ENCODE measurements around the gene FARSB. TPM values are rescaled to one million over a fixed set of nuclear protein-coding genes. Genes with fewer than 3 reads are reported as not detected.

Gene FARSB
- total RNA-seq, 1 experiment from 2014 or later: 32.9 TPM

- no peak overlapping the region for H3K9ac ChIP-seq (ENCODE audit: low read length)
- ChIA-PET CTCF (no interaction called here), POLR2A (ENCODE audit: unreplicated experiment) (no interaction called here)
- H3K4me3 ChIP-seq (ENCODE audit: low read length): no peak overlapping the region
- H3K9me2 ChIP-seq (replicated peaks; ENCODE audit: low read length): no peaks in the 10 kb centered on the region
- no peaks in the 10 kb centered on the region for H3K9me3 ChIP-seq (ENCODE audit: low read length)
- H4K20me1 ChIP-seq (ENCODE audit: low read length): no peaks in the 10 kb centered on the region
- TF ChIP-seq EZH2 (IDR thresholded peaks at IDR 0.05; ENCODE audit: low read length, unreplicated experiment) (no peak), EZH2phosphoT487 (IDR thresholded peaks at IDR 0.05; ENCODE audit: borderline replicate concordance, low read length) (no peak)
- TF ChIP-seq, protein P1, sequence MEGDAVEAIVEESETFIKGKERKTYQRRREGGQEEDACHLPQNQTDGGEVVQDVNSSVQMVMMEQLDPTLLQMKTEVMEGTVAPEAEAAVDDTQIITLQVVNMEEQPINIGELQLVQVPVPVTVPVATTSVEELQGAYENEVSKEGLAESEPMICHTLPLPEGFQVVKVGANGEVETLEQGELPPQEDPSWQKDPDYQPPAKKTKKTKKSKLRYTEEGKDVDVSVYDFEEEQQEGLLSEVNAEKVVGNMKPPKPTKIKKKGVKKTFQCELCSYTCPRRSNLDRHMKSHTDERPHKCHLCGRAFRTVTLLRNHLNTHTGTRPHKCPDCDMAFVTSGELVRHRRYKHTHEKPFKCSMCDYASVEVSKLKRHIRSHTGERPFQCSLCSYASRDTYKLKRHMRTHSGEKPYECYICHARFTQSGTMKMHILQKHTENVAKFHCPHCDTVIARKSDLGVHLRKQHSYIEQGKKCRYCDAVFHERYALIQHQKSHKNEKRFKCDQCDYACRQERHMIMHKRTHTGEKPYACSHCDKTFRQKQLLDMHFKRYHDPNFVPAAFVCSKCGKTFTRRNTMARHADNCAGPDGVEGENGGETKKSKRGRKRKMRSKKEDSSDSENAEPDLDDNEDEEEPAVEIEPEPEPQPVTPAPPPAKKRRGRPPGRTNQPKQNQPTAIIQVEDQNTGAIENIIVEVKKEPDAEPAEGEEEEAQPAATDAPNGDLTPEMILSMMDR (conservative IDR thresholded peaks at IDR 0.05; ENCODE audit: low read depth, low read length): no peak
- no TSS peak for BruUV-seq (replicated peaks)
- no peak overlapping the region for H2AFZ ChIP-seq (ENCODE audit: low read length)
- H3K4me2 ChIP-seq (ENCODE audit: low read length): no peak overlapping the region
- H3K4me1 ChIP-seq (ENCODE audit: insufficient read depth, low read length): no peaks in the 10 kb centered on the region
- DNase-seq: no peak
- no peaks in the 10 kb centered on the region for H3K36me3 ChIP-seq (ENCODE audit: low read depth, low read length)
- no peaks in the 10 kb centered on the region for H3F3A ChIP-seq (ENCODE audit: low read length, unreplicated experiment)
- no peak overlapping the region for H3K27ac ChIP-seq (ENCODE audit: low read length)
- intact Hi-C loops (cut with micrococcal nuclease): no loop called here
- ATAC-seq: no peak
- H3K79me2 ChIP-seq (ENCODE audit: low read length): no peaks in the 10 kb centered on the region
- peaks cover 64% of the 10 kb centered on the region for H3K27me3 ChIP-seq (ENCODE audit: low read length)
Measured at GRCh38 chr2:222544661-222545060, 111.2 kb downstream of the FARSB start.

GRCh38 chr2:222538535-222538934, 117.4 kb downstream of the FARSB start:
- Histone ChIP-seq H3K9me2 (replicated peaks; ENCODE audit: low read length) (no peaks in the 10 kb centered on the region), H3K4me3 (ENCODE audit: low read length) (no peak overlapping the region), H3K4me2 (ENCODE audit: low read length) (no peak overlapping the region), H3K79me2 (ENCODE audit: low read length) (no peaks in the 10 kb centered on the region), H3K9me3 (ENCODE audit: low read length) (no peaks in the 10 kb centered on the region), H3K4me1 (ENCODE audit: insufficient read depth, low read length) (no peaks in the 10 kb centered on the region), H3K36me3 (ENCODE audit: low read depth, low read length) (no peaks in the 10 kb centered on the region), H2AFZ (ENCODE audit: low read length) (no peak overlapping the region), H3F3A (ENCODE audit: low read length, unreplicated experiment) (no peaks in the 10 kb centered on the region), H3K27me3 (ENCODE audit: low read length) (peaks cover 69% of the 10 kb centered on the region), H3K9ac (ENCODE audit: low read length) (no peak overlapping the region), H3K27ac (ENCODE audit: low read length) (no peak overlapping the region), H4K20me1 (ENCODE audit: low read length) (no peaks in the 10 kb centered on the region)
- ChIA-PET CTCF (no interaction called here), POLR2A (ENCODE audit: unreplicated experiment) (no interaction called here)
- DNase-seq: no peak
- ATAC-seq: no peak
- no TSS peak for BruUV-seq (replicated peaks)
- intact Hi-C loops (cut with micrococcal nuclease): no loop called here
- TF ChIP-seq EZH2 (IDR thresholded peaks at IDR 0.05; ENCODE audit: low read length, unreplicated experiment) (no peak), EZH2phosphoT487 (IDR thresholded peaks at IDR 0.05; ENCODE audit: borderline replicate concordance, low read length) (no peak)

DNA sequence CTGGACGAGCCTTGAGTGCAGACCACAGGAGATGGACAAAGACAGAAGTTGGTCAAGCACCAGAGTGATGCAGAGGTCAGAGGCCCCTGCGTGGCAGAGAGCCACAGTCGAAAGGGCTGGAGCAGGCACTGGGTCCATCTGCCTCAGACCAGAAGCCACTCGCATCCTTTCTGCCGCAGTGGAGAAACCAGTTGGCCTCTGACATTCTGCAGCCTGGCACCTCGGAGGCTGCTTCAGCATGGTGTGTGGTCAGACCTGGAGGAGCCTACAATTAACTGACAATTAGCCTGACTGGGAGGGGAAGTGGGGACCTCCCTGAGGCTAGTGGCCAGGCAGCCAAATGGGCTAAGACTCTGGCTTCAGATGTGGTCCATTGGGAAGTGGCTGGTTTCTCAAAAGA, 120.4 kb downstream of the FARSB start:
- no TSS peak for BruUV-seq (replicated peaks)
- Histone ChIP-seq H3K9me2 (replicated peaks; ENCODE audit: low read length) (no peaks in the 10 kb centered on the region), H3K4me3 (ENCODE audit: low read length) (no peak overlapping the region), H3K36me3 (ENCODE audit: low read depth, low read length) (no peaks in the 10 kb centered on the region), H3K79me2 (ENCODE audit: low read length) (no peaks in the 10 kb centered on the region), H3F3A (ENCODE audit: low read length, unreplicated experiment) (no peaks in the 10 kb centered on the region), H3K4me1 (ENCODE audit: insufficient read depth, low read length) (no peaks in the 10 kb centered on the region), H2AFZ (ENCODE audit: low read length) (no peak overlapping the region), H3K9me3 (ENCODE audit: low read length) (no peaks in the 10 kb centered on the region), H3K27me3 (ENCODE audit: low read length) (peaks cover 69% of the 10 kb centered on the region), H4K20me1 (ENCODE audit: low read length) (no peaks in the 10 kb centered on the region), H3K27ac (ENCODE audit: low read length) (no peak overlapping the region), H3K4me2 (ENCODE audit: low read length) (no peak overlapping the region), H3K9ac (ENCODE audit: low read length) (no peak overlapping the region)
- TF ChIP-seq, protein P1 (conservative IDR thresholded peaks at IDR 0.05; ENCODE audit: low read depth, low read length): no peak
- TF ChIP-seq EZH2phosphoT487 (IDR thresholded peaks at IDR 0.05; ENCODE audit: borderline replicate concordance, low read length) (no peak), EZH2 (IDR thresholded peaks at IDR 0.05; ENCODE audit: low read length, unreplicated experiment) (no peak)
- ATAC-seq (no peak), DNase-seq (no peak)
- POLR2A ChIA-PET (ENCODE audit: unreplicated experiment): no interaction called here
- intact Hi-C loops (cut with micrococcal nuclease): no loop called here
- CTCF ChIA-PET: no interaction called here
